Central memory CD4-positive, alpha-beta T cell (primary cell): ENCODE results near the gene PCBD2.

Experiments used
- DNase-seq: peaks from one replicate; pipeline ENCODE4 v3.0.0; 2022

PCBD2 gene

GRCh38 chr5:135008556-135008955, 103.6 kb downstream of the PCBD2 start:
- DNase-seq = no peak

- no peak for DNase-seq
Measured at GRCh38 chr5:135008981-135009735, 104.2 kb downstream of the PCBD2 start.

- DNase-seq = no peak
Measured at GRCh38 chr5:135009736-135010501, 105.0 kb downstream of the PCBD2 start.

GRCh38 chr5:135010502-135011354, 105.8 kb downstream of the PCBD2 start:
- no peak for DNase-seq

- DNase-seq = no peak
Measured at GRCh38 chr5:135011355-135012032, 106.6 kb downstream of the PCBD2 start.

- no peak for DNase-seq
Measured at GRCh38 chr5:135012033-135012588, 107.2 kb downstream of the PCBD2 start.
